GM19239 (cell line): ENCODE measurements around the gene LIME1.
"Not testable (repeated sequence)": the region's sequence is repeated elsewhere in the genome, so short reads cannot be mapped to it uniquely, and the experiment has no call there.

Source experiments
- DNase-seq: peaks from one replicate; pipeline ENCODE4 v3.0.0; 2011; ENCODE audit warnings: low spot score; ENCODE audit not compliant: insufficient read length
- FAIRE-seq: peaks from 2 replicates; lab custom pipeline; 2011; peaks lifted over from hg19 to GRCh38; lab: Jason Lieb, UNC

LIME1 gene

DNA sequence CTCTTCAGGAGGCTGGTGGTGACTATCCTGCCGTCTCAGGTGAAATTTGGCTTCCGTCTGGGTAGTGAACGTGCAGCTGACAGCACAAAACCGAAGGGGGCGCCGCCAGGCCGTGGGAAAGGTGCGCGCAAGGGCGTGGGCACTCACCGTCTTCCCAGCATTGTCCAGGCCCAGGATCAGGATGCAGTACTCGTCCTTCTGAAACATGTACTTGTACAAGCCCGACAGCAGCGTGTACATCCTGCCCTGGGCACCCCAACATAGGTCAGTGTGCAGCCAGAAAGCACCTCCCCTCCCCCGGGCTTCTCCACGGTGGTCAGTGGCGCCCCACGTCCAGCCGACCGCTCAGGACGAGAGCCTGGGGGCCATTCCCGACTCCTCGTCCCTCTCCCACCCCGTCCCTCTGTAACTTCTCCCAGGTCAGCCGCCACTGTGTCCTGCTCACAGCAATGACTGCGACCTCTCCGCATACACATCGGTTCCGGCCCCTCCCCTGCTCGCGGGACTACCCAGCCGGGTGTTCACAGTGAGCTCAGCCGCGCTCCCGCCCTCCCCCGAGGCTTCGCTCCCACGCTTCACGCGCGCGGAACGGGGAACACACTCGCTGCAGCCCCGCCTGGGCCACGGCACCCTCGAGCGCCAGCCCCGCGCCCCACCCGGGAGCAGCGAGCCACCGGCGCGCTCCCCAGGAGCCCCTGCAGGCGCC, 29.5 kb upstream of the LIME1 start:
- DNase-seq: peak; percentile 73

GRCh38 chr20:63707558-63708300, 28.7 kb upstream of the LIME1 start, which contains the start of the genes ARFRP1 and ZGPAT:
Gene ARFRP1 (minus strand): TSS chr20:63707976. CDS start chr20:63707091, 885 bp downstream.
Gene ZGPAT (plus strand): TSS chr20:63708039. CDS start chr20:63708581, 542 bp downstream.
- DNase-seq (peak; percentile 92), FAIRE-seq (peak; percentile 52)

More for the DNA sequence above, 29.5 kb upstream of the LIME1 start:
- peak; percentile 75 for FAIRE-seq

DNA sequence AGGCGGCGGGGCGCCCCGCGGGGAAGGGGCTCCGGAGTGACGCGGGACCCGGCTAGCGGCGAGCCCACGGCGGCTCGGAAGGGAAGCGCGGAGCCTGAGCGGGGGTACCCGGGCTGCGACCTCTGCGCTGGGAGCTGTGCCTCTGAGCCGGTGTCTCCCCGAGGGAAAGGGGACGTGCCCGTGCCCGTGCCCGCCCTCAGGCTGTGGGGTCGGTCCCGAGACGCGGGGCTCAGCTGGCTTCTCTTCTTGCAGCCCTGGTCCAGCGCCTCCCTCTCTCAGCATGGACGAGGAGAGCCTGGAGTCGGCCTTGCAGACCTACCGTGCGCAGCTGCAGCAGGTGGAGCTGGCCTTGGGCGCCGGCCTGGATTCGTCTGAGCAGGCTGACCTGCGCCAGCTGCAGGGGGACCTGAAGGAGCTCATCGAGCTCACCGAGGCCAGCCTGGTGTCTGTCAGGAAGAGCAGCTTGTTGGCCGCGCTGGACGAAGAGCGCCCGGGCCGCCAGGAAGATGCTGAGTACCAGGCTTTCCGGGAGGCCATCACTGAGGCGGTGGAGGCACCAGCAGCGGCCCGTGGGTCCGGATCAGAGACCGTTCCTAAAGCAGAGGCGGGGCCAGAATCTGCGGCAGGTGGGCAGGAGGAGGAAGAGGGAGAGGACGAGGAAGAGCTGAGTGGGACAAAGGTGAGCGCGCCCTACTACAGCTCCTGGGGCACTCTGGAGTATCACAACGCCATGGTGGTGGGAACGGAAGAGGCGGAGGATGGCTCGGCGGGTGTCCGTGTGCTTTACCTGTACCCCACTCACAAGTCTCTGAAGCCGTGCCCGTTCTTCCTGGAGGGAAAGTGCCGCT, 27.9 kb upstream of the LIME1 start:
- DNase-seq (peak; percentile 36), FAIRE-seq (no peak)

DNA sequence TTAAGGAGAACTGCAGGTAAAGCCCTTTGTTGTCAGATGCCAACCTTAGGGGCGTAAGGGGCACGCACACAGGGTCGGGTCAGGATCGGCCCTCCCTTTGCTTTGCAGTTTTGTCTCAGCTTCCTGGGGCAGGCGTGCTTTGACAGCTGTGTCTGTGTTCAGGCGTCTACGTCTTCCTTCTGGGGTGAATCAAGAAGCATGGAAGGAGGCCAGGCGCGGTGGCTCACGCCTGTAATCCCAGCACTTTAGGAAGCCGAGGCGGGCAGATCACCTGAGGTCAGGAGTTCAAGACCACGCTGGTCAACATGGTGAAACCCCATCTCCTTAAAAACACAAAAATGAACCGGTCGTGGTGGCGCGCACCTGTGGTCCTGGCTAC, 27.3 kb upstream of the LIME1 start:
- DNase-seq (no peak), FAIRE-seq (no peak)

DNA sequence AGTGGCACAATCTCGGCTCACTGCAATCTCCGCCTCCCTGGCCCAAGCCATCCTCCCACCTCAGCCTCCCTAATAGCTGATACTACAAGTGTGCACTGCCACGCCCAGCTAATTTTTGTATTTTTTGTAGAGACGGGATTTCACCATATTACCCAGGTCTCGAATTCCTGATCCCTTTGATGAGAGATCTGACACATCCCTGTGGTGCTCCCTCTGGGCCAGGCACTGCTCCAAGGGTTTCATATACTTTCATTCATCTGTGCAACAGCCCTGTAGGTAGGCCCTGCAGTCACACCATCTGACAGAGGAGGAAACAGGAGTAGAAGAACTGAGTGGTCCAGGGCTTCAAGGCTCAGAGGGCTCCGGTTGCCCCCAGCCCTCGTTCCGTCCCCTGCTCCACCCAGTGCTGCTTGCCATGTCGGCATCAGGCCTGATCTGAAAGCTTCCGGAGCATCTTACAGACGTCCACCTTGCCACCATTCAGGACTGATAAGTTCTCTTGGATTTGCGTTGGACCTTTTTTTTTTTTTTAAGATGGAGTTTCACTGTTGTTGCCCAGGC, 25.3 kb upstream of the LIME1 start:
- no peak for FAIRE-seq
- no peak for DNase-seq

GRCh38 chr20:63712191-63712590, 24.3 kb upstream of the LIME1 start:
- DNase-seq (no peak), FAIRE-seq (no peak)

- no peak for FAIRE-seq
- DNase-seq: no peak
Observed at GRCh38 chr20:63714858-63715257, 21.6 kb upstream of the LIME1 start.

DNA sequence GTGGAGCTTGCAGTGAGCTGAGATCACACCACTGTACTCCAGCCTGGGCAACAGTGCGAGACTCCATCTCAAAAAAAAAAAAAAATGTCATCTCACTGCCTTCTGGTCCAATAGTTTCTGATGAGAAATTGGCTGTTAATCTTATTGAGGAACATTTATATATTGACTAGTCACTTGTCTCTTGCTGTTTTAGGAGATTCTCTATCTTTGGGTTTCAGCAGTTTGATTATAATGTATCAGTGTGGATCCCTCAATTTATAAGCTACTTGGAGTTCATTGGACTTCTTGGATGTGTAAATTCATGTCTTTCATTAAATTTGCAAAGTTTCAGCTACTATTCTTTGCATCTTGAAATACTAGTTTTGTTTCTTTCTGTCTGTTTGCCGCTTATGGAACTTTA, 17.5 kb upstream of the LIME1 start:
- FAIRE-seq (no peak), DNase-seq (no peak)

GRCh38 chr20:63722967-63723622, 13.4 kb upstream of the LIME1 start:
- DNase-seq, FAIRE-seq: not testable (repeated sequence)

GRCh38 chr20:63730189-63730733, 6.2 kb upstream of the LIME1 start:
- not testable (repeated sequence) for DNase-seq, FAIRE-seq

- FAIRE-seq (peak; percentile 8), DNase-seq (no peak)
Observed at GRCh38 chr20:63731410-63731809, 5.1 kb upstream of the LIME1 start.

- FAIRE-seq (no peak), DNase-seq (no peak)
Observed at GRCh38 chr20:63732118-63733095, 4.1 kb upstream of the LIME1 start.

DNA sequence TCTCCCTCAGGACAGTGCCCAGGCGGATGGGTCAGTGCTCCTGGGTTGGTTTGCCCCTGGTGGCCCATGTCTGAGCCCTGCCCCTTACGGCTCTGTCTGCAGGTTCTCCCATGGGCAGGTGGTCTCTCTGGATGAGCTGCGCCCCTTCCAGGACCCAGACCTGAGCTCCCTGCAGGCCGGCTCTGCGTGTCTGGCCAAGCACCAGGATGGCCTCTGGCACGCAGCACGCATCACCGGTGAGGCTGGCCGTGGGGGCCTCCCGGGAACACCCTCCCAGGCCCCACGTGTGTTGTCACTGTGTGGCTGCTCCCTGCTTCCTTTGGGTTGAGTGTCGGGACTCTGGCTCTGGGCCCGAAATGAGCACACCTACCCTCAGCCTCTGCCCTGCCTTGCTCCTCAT, 3.3 kb upstream of the LIME1 start:
- FAIRE-seq (no peak), DNase-seq (no peak)

DNA sequence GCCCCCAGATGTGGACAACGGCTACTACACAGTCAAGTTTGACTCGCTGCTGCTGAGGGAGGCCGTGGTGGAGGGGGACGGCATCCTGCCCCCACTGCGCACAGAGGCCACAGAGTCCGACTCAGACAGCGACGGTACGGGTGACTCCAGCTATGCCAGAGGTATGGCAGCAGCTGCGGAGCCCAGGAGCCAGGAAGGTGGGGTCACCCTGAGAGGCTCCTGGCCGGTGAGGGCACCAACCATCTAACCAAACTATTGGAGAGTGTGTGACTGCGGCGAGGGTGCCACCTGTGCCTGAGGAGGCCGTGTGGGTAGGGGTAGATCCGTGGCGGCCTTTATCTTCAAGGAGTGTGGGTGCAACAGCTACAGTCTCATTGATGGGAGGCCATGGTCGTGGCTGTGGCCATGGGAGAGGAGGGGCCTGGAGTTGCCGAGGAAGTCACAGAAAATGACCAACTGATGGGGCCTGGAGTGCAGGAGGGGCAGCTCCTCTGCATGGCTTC, 2.8 kb upstream of the LIME1 start:
- no peak for FAIRE-seq
- no peak for DNase-seq

- FAIRE-seq: no peak
- no peak for DNase-seq
Observed at GRCh38 chr20:63734111-63734945, 2.1 kb upstream of the LIME1 start.

DNA sequence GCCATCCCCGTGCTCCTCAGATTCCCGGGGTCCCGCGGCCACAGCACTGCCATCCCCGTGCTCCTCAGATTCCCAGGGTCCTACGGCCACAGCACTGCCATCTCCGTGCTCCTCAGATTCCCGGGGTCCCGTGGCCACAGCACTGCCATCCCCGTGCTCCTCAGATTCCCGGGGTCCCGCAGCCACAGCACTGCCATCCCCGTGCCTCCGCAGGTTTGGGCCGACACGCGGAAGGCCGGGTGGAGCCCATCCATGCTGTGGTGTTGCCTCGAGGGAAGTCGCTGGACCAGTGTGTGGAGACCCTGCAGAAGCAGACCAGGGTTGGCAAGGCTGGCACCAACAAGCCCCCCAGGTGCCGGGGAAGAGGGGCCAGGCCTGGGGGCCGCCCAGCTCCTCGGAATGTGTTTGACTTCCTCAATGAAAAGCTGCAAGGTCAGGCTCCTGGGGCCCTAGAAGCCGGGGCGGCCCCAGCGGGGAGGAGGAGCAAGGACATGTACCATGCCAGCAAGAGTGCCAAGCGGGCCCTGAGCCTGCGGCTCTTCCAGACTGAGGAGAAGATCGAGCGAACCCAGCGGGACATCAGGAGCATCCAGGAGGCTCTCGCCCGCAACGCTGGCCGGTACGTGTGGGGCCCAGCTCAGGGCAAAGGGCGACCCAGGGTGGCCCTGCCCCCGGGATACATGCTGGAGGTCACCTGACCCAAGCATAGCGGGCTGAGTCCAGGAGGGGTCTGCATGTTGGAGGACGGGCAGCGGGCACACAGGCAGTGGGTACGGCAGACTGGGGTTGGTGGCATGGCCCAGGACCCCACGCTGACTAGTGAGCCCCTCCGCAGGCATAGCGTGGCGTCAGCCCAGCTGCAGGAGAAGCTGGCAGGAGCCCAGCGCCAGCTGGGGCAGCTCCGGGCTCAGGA, 1.3 kb upstream of the LIME1 start:
- FAIRE-seq (no peak), DNase-seq (no peak)
